GM10248 (cell line): ENCODE measurements around the gene UNC5CL.

Experiments
- CTCF ChIA-PET: fragments of 300-600 bp; sonication (Branson Sonifier 250); formaldehyde crosslinking; extraction: SDS; loops from one replicate; lab custom pipeline; 2021; ENCODE audit warnings: antibody characterized with exemption; lab: Yijun Ruan, JAX
- POLR2A ChIA-PET: fragments of 350-650 bp; sonication (Branson Sonifier 250); formaldehyde crosslinking; extraction: SDS; loops from one replicate; lab custom pipeline; 2020; ENCODE audit warnings: antibody characterized with exemption; lab: Yijun Ruan, JAX
- DNase-seq: peaks from one replicate; pipeline ENCODE4 v3.0.0; 2012; ENCODE audit errors: extremely low spot score
- CTCF ChIP-seq: IDR thresholded peaks from 2 replicates; pipeline ENCODE4 v1.5.1; 2012; ENCODE audit warnings: mild to moderate bottlenecking, low read depth; ENCODE audit errors: extremely low read depth, missing control alignments, control extremely low read depth

The UNC5CL gene

GRCh38 chr6:41078101-41078500 is 39.1 kb upstream of the UNC5CL start:
- DNase-seq = no peak
- ChIA-PET CTCF (interaction anchor here (0.9 to 1.3 kb wide), 2 partner anchors 10 to 32 kb away, joined by 3 read pairs; no protein-coding TSS in a partner anchor), POLR2A (no interaction called here)
- TF ChIP-seq CTCF = no peak

- DNase-seq = no peak
- ChIA-PET POLR2A (no interaction called here), CTCF (interaction anchor here (1.3 kb wide), 1 partner anchor 32 kb away, joined by 3 read pairs; no protein-coding TSS in a partner anchor)
- no peak for TF ChIP-seq CTCF
Observed at GRCh38 chr6:41077536-41077935, 38.5 kb upstream of the UNC5CL start.

GRCh38 chr6:41075651-41076626 is 36.9 kb upstream of the UNC5CL start:
- no peak for DNase-seq
- POLR2A ChIA-PET = no interaction called here
- TF ChIP-seq CTCF = no peak
- CTCF ChIA-PET = interaction anchor here (0.7 to 2.3 kb wide), 8 partner anchors 9 to 244 kb away, joined by 3 to 12 read pairs (median 4); no protein-coding TSS in a partner anchor

GRCh38 chr6:41074692-41075436 is 35.8 kb upstream of the UNC5CL start:
- POLR2A ChIA-PET = no interaction called here
- CTCF ChIA-PET = interaction anchor here (0.9 to 2.3 kb wide), 7 partner anchors 8 to 245 kb away, joined by 3 to 12 read pairs (median 4); no protein-coding TSS in a partner anchor
- no peak for DNase-seq
- no peak for TF ChIP-seq CTCF

- no peak for TF ChIP-seq CTCF
- DNase-seq = no peak
- ChIA-PET POLR2A (no interaction called here), CTCF (interaction anchor here (1.0 kb wide), 2 partner anchors 19 to 38 kb away, joined by 3 read pairs; no protein-coding TSS in a partner anchor)
Observed at GRCh38 chr6:41073968-41074691, 35.1 kb upstream of the UNC5CL start.
